Mesendoderm (in vitro differentiated cells): ENCODE data around the gene MANBA. TPM values are rescaled to one million over a fixed set of nuclear protein-coding genes. Genes with fewer than 3 reads are reported as not detected.

Experiments
- DNase-seq: peaks from one replicate; pipeline ENCODE4 v3.0.0; 2013
- H2AK5ac ChIP-seq: 2 replicates; pipeline ENCODE4 v1.6.1; 2013; ENCODE audit warnings: low read length, inconsistent platforms
- H2BK120ac ChIP-seq: 2 replicates; pipeline ENCODE4 v1.6.1; 2013; ENCODE audit warnings: low read depth, mild to moderate bottlenecking, low read length, moderate library complexity, mixed read lengths
- H2BK15ac ChIP-seq: replicated peaks from 2 replicates; pipeline ENCODE4 v1.6.1; 2013; ENCODE audit warnings: low read depth, mild to moderate bottlenecking, moderate library complexity
- H2BK5ac ChIP-seq: 2 replicates; pipeline ENCODE4 v1.6.1; 2013; ENCODE audit warnings: low read length, inconsistent platforms
- H3K18ac ChIP-seq: 2 replicates; pipeline ENCODE4 v1.6.1; 2013; ENCODE audit warnings: mild to moderate bottlenecking, low read length, mixed read lengths
- H3K23ac ChIP-seq: one replicate; pipeline ENCODE4 v1.6.1; 2013; ENCODE audit warnings: low read length
- H3K27ac ChIP-seq: 2 replicates; pipeline ENCODE4 v1.5.1; 2013; ENCODE audit warnings: low read depth, mild to moderate bottlenecking, inconsistent platforms, low read length, moderate library complexity
- H3K27me3 ChIP-seq: 2 replicates; pipeline ENCODE4 v1.6.1; 2013; ENCODE audit warnings: low read length, control low read depth, mild to moderate bottlenecking, inconsistent platforms; ENCODE audit not compliant: insufficient read depth, poor library complexity
- H3K36me3 ChIP-seq: 2 replicates; pipeline ENCODE4 v1.6.1; 2013; ENCODE audit warnings: low read length, inconsistent platforms; ENCODE audit not compliant: control insufficient read depth, insufficient read depth
- H3K4ac ChIP-seq: one replicate; pipeline ENCODE4 v1.6.1; 2013; ENCODE audit warnings: low read depth, mild to moderate bottlenecking, low read length, moderate library complexity
- H3K4me1 ChIP-seq: 2 replicates; pipeline ENCODE4 v1.6.1; 2013; ENCODE audit warnings: low read depth, low read length, inconsistent platforms; ENCODE audit not compliant: control insufficient read depth
- H3K4me2 ChIP-seq: 2 replicates; pipeline ENCODE4 v1.6.1; 2013; ENCODE audit warnings: low read length
- H3K4me3 ChIP-seq: 2 replicates; pipeline ENCODE4 v1.5.1; 2013; ENCODE audit warnings: mild to moderate bottlenecking, low read length
- H3K56ac ChIP-seq: one replicate; pipeline ENCODE4 v1.6.1; 2013; ENCODE audit warnings: low read length
- H3K79me1 ChIP-seq: 2 replicates; pipeline ENCODE4 v1.6.1; 2013; ENCODE audit warnings: low read length, inconsistent platforms
- H3K79me2 ChIP-seq: 2 replicates; pipeline ENCODE4 v1.6.1; 2013; ENCODE audit warnings: mild to moderate bottlenecking, low read length; ENCODE audit not compliant: control insufficient read depth, insufficient read depth
- H3K9ac ChIP-seq: 2 replicates; pipeline ENCODE4 v1.6.1; 2013; ENCODE audit warnings: low read length, inconsistent platforms
- H4K5ac ChIP-seq: one replicate; pipeline ENCODE4 v1.6.1; 2013; ENCODE audit warnings: low read length
- H4K8ac ChIP-seq: one replicate; pipeline ENCODE4 v1.6.1; 2013; ENCODE audit warnings: low read depth, mild to moderate bottlenecking, control low read depth, low read length, moderate library complexity
- whole genome bisulfite sequencing: extraction: QIAGEN DNeasy Blood & Tissue Kit; methylation state at CpG from one replicate; pipeline ENCODE4 v1.1.7; 2013; ENCODE audit warnings: low lambda C conversion rate, missing lambda C conversion rate; ENCODE audit not compliant: insufficient coverage; ENCODE audit errors: extremely low coverage; 5-methylcytosine and 5-hydroxymethylcytosine counted together
- polyA plus RNA-seq, 2 experiments: library from polyadenylated mRNA; stranded (reverse); fragments of 200-250 nt; gene quantifications; one replicate each; pipeline ENCODE4 v1.2.3, GENCODE V29; 2013

Gene MANBA
- 6.9 TPM for polyA plus RNA-seq (2013, experiment 1 of 2)
- polyA plus RNA-seq (2013, experiment 2 of 2), result 6.6 TPM

GRCh38 chr4:102760645-102761295 is at the start of gene MANBA:
TSS of gene MANBA (minus strand) at chr4:102760968. CDS start at chr4:102760894, 74 bp downstream.
- Histone ChIP-seq H3K36me3 (no peaks in the 10 kb centered on the region), H3K4ac (no peak within 1 kb of the TSS), H3K27me3 (no peaks in the 10 kb centered on the region), H3K27ac (no peak within 1 kb of the TSS), H2BK15ac (no peak within 1 kb of the TSS), H3K9ac (peak within 1 kb of the TSS; percentile 90), H2BK5ac (no peak within 1 kb of the TSS), H2AK5ac (no peak within 1 kb of the TSS), H3K18ac (no peak within 1 kb of the TSS), H3K4me3 (peak within 1 kb of the TSS; percentile 85), H4K5ac (no peak within 1 kb of the TSS), H3K79me1 (peaks cover 2% of the 10 kb centered on the region), H4K8ac (no peak within 1 kb of the TSS), H3K79me2 (no peaks in the 10 kb centered on the region), H3K23ac (peak within 1 kb of the TSS; percentile 68), H3K4me1 (no peaks in the 10 kb centered on the region), H2BK120ac (no peak within 1 kb of the TSS), H3K4me2 (peak within 1 kb of the TSS; percentile 99), H3K56ac (peak within 1 kb of the TSS; percentile 98)
- WGBS, result no CpG with 5 or more reads among the region's 60 CpGs
- DNase-seq, result peak; percentile 93

- Histone ChIP-seq H3K36me3 (no peaks in the 10 kb centered on the region), H2BK5ac (no peak overlapping the region), H2BK15ac (no peak overlapping the region), H2BK120ac (no peak overlapping the region), H3K4me3 (no peak overlapping the region), H3K56ac (no peak overlapping the region), H3K23ac (no peak overlapping the region), H3K27me3 (no peaks in the 10 kb centered on the region), H4K5ac (no peak overlapping the region), H3K4me2 (no peak overlapping the region), H2AK5ac (no peak overlapping the region), H3K79me1 (peaks cover 2% of the 10 kb centered on the region), H3K9ac (no peak overlapping the region), H3K4me1 (no peaks in the 10 kb centered on the region), H4K8ac (no peak overlapping the region), H3K18ac (no peak overlapping the region), H3K79me2 (peaks cover 54% of the 10 kb centered on the region), H3K4ac (no peak overlapping the region), H3K27ac (no peak overlapping the region)
- WGBS, result no CpG with 5 or more reads among the region's 2 CpGs
- DNase-seq, result no peak
Measured at GRCh38 chr4:102809691-102810090, 48.9 kb upstream of the MANBA start.

- Histone ChIP-seq H3K79me1 (peaks cover 2% of the 10 kb centered on the region), H3K18ac (no peak overlapping the region), H3K27ac (no peak overlapping the region), H3K4ac (no peak overlapping the region), H4K8ac (no peak overlapping the region), H3K36me3 (no peaks in the 10 kb centered on the region), H3K23ac (no peak overlapping the region), H3K79me2 (peaks cover 50% of the 10 kb centered on the region), H2BK5ac (no peak overlapping the region), H3K4me3 (no peak overlapping the region), H2BK15ac (no peak overlapping the region), H3K4me2 (no peak overlapping the region), H3K56ac (no peak overlapping the region), H4K5ac (no peak overlapping the region), H2BK120ac (no peak overlapping the region), H3K9ac (no peak overlapping the region), H3K4me1 (no peaks in the 10 kb centered on the region), H2AK5ac (no peak overlapping the region), H3K27me3 (no peaks in the 10 kb centered on the region)
- no peak for DNase-seq
- WGBS, result no CpG with 5 or more reads among the region's 3 CpGs
Measured at GRCh38 chr4:102809190-102809589, 48.4 kb upstream of the MANBA start.

- Histone ChIP-seq H3K79me1 (peaks cover 2% of the 10 kb centered on the region), H3K4me3 (no peak overlapping the region), H4K8ac (no peak overlapping the region), H2BK5ac (no peak overlapping the region), H3K4me2 (no peak overlapping the region), H3K9ac (no peak overlapping the region), H3K79me2 (peaks cover 38% of the 10 kb centered on the region), H2BK120ac (no peak overlapping the region), H3K18ac (no peak overlapping the region), H3K36me3 (no peaks in the 10 kb centered on the region), H2BK15ac (no peak overlapping the region), H2AK5ac (no peak overlapping the region), H3K27ac (no peak overlapping the region), H3K56ac (no peak overlapping the region), H3K4me1 (no peaks in the 10 kb centered on the region), H3K4ac (no peak overlapping the region), H4K5ac (no peak overlapping the region), H3K23ac (no peak overlapping the region), H3K27me3 (no peaks in the 10 kb centered on the region)
- DNase-seq, result no peak
- no CpG with 5 or more reads among the region's 2 CpGs for WGBS
Measured at GRCh38 chr4:102808009-102808408, 47.2 kb upstream of the MANBA start.

GRCh38 chr4:102807345-102807744 is 46.6 kb upstream of the MANBA start:
- Histone ChIP-seq H4K5ac (no peak overlapping the region), H3K4me3 (no peak overlapping the region), H3K79me1 (peaks cover 2% of the 10 kb centered on the region), H3K9ac (no peak overlapping the region), H3K4me1 (no peaks in the 10 kb centered on the region), H2AK5ac (no peak overlapping the region), H3K18ac (no peak overlapping the region), H3K27ac (no peak overlapping the region), H2BK15ac (no peak overlapping the region), H3K79me2 (peaks cover 35% of the 10 kb centered on the region), H2BK120ac (no peak overlapping the region), H4K8ac (no peak overlapping the region), H3K27me3 (no peaks in the 10 kb centered on the region), H3K4ac (no peak overlapping the region), H3K23ac (no peak overlapping the region), H3K56ac (no peak overlapping the region), H3K36me3 (no peaks in the 10 kb centered on the region), H2BK5ac (no peak overlapping the region), H3K4me2 (no peak overlapping the region)
- DNase-seq, result no peak
- no CpG with 5 or more reads among the region's 1 CpG for WGBS

- Histone ChIP-seq H2BK120ac (no peak overlapping the region), H3K23ac (no peak overlapping the region), H4K5ac (no peak overlapping the region), H3K4me3 (no peak overlapping the region), H2BK15ac (no peak overlapping the region), H2AK5ac (no peak overlapping the region), H2BK5ac (no peak overlapping the region), H3K27ac (no peak overlapping the region), H4K8ac (no peak overlapping the region), H3K79me1 (no peaks in the 10 kb centered on the region), H3K18ac (no peak overlapping the region), H3K4me1 (no peaks in the 10 kb centered on the region), H3K56ac (no peak overlapping the region), H3K9ac (no peak overlapping the region), H3K27me3 (no peaks in the 10 kb centered on the region), H3K36me3 (peaks cover 2% of the 10 kb centered on the region), H3K4ac (no peak overlapping the region), H3K79me2 (peaks cover 2% of the 10 kb centered on the region), H3K4me2 (no peak overlapping the region)
- WGBS, result no CpG with 5 or more reads among the region's 2 CpGs
- no peak for DNase-seq
Measured at GRCh38 chr4:102799816-102800215, 39.0 kb upstream of the MANBA start.
